WTC11 (cell line): Measurements from ENCODE around the gene GGACT. TPM values are rescaled to one million over a fixed set of nuclear protein-coding genes. Genes with fewer than 3 reads are reported as not detected.
A peak's percentile ranks its signal among the peaks of the same experiment; 100 is the strongest.

ENCODE experiments used
- ATAC-seq: fragments of 200-7000 bp; cut with Tn5 transposase; 2 replicates; pipeline ENCODE4 v1.10.0; 2021; ENCODE audit warnings: mild to moderate bottlenecking, moderate library complexity
- CTCF ChIA-PET: fragments of 300-600 bp; sonication (Branson Sonifier 250); formaldehyde crosslinking; loops from one replicate; lab custom pipeline; 2021; ENCODE audit warnings: antibody characterized with exemption; lab: Charles Lee
- POLR2A ChIA-PET: fragments of 350-600 bp; sonication (Branson Sonifier 250); formaldehyde crosslinking; loops from one replicate; lab custom pipeline; 2021; ENCODE audit warnings: antibody characterized with exemption; lab: Charles Lee
- DNase-seq: peaks from one replicate; pipeline ENCODE4 v3.0.0; 2021; ENCODE audit warnings: low spot score
- H3K27ac Mint-ChIP-seq: 2 replicates; pipeline ENCODE4 v1.8.0; 2021; ENCODE audit warnings: mixed read lengths
- H3K27me3 Mint-ChIP-seq: 2 replicates; pipeline ENCODE4 v1.8.0; 2021; ENCODE audit warnings: low read depth, mild to moderate bottlenecking, moderate library complexity, mixed read lengths
- H3K36me3 Mint-ChIP-seq: 2 replicates; pipeline ENCODE4 v1.8.0; 2021; ENCODE audit warnings: mixed read lengths
- H3K4me1 Mint-ChIP-seq: 2 replicates; pipeline ENCODE4 v1.8.0; 2022; ENCODE audit warnings: mixed read lengths
- H3K4me3 Mint-ChIP-seq: 2 replicates; pipeline ENCODE4 v1.8.0; 2021; ENCODE audit warnings: mild to moderate bottlenecking, moderate library complexity, mixed read lengths
- H3K9me3 Mint-ChIP-seq: 2 replicates; pipeline ENCODE4 v1.8.0; 2021; ENCODE audit warnings: mixed read lengths
- AR ChIP-seq: fragments of 250-450 bp; sonication (Bioruptor Pico); IDR thresholded peaks from 2 replicates; pipeline ENCODE4 v1.9.0; 2021; ENCODE audit warnings: mild to moderate bottlenecking
- CREB1 ChIP-seq: sonication (generic); formaldehyde crosslinking; IDR thresholded peaks from 2 replicates; pipeline ENCODE4 v1.8.0; 2023; ENCODE audit warnings: mild to moderate bottlenecking, missing genetic modification reagents
- E2F5 ChIP-seq: sonication (generic); formaldehyde crosslinking; IDR thresholded peaks from 2 replicates; pipeline ENCODE4 v1.8.1; 2022; ENCODE audit warnings: mild to moderate bottlenecking, moderate library complexity, missing genetic modification reagents
- ELF4 ChIP-seq: sonication (generic); formaldehyde crosslinking; IDR thresholded peaks from 2 replicates; pipeline ENCODE4 v1.8.1; 2022; ENCODE audit warnings: low read depth, mild to moderate bottlenecking, moderate library complexity, missing genetic modification reagents
- ERG ChIP-seq: fragments of 250-450 bp; sonication (Bioruptor Pico); IDR thresholded peaks from 2 replicates; pipeline ENCODE4 v1.8.0; 2021; ENCODE audit warnings: mild to moderate bottlenecking
- HMGA2 ChIP-seq: fragments of 250-450 bp; sonication (Bioruptor Pico); IDR thresholded peaks from 2 replicates; pipeline ENCODE4 v1.4.0; 2021; ENCODE audit warnings: mild to moderate bottlenecking, moderate library complexity
- IRF1 ChIP-seq: sonication (generic); formaldehyde crosslinking; IDR thresholded peaks from 2 replicates; pipeline ENCODE4 v1.8.0; 2023; ENCODE audit warnings: missing genetic modification reagents
- NFATC4 ChIP-seq: fragments of 250-450 bp; sonication (Bioruptor Pico); IDR thresholded peaks from 2 replicates; pipeline ENCODE4 v1.9.0; 2021; ENCODE audit warnings: mild to moderate bottlenecking
- RELA ChIP-seq: sonication (generic); formaldehyde crosslinking; IDR thresholded peaks from 2 replicates; pipeline ENCODE4 v1.8.1; 2022; ENCODE audit warnings: missing genetic modification reagents, mild to moderate bottlenecking, borderline replicate concordance
- SMAD4 ChIP-seq: sonication (generic); formaldehyde crosslinking; IDR thresholded peaks from 2 replicates; pipeline ENCODE4 v1.8.0; 2022; ENCODE audit warnings: mild to moderate bottlenecking, missing genetic modification reagents
- SOX15 ChIP-seq: fragments of 250-450 bp; sonication (Bioruptor Pico); IDR thresholded peaks from 2 replicates; pipeline ENCODE4 v1.9.0; 2021; ENCODE audit warnings: mild to moderate bottlenecking
- SP1 ChIP-seq: sonication (generic); formaldehyde crosslinking; conservative IDR thresholded peaks from 2 replicates; pipeline ENCODE4 v1.8.1; 2022; ENCODE audit warnings: missing genetic modification reagents
- STAT6 ChIP-seq: sonication (generic); formaldehyde crosslinking; conservative IDR thresholded peaks from 2 replicates; pipeline ENCODE4 v1.8.1; 2023; ENCODE audit warnings: mild to moderate bottlenecking, low read depth, missing genetic modification reagents, moderate library complexity
- ZBTB21 ChIP-seq: sonication (generic); formaldehyde crosslinking; IDR thresholded peaks from 2 replicates; pipeline ENCODE4 v1.8.1; 2023; ENCODE audit warnings: mild to moderate bottlenecking, missing genetic modification reagents, borderline replicate concordance
- ZNF121 ChIP-seq: sonication (generic); formaldehyde crosslinking; IDR thresholded peaks from 2 replicates; pipeline ENCODE4 v1.8.0; 2023; ENCODE audit warnings: missing genetic modification reagents
- ZNF396 ChIP-seq: fragments of 250-450 bp; sonication (Bioruptor Pico); IDR thresholded peaks from 2 replicates; pipeline ENCODE4 v1.8.0; 2021; ENCODE audit warnings: mild to moderate bottlenecking, moderate library complexity, borderline replicate concordance
- ZNF423 ChIP-seq: fragments of 250-450 bp; sonication (Bioruptor Pico); IDR thresholded peaks from 2 replicates; pipeline ENCODE4 v2.1.2; 2022; ENCODE audit warnings: mild to moderate bottlenecking, moderate library complexity
- ZNF532 ChIP-seq: fragments of 250-450 bp; sonication (Bioruptor Pico); IDR thresholded peaks from 2 replicates; pipeline ENCODE4 v1.9.0; 2021; ENCODE audit warnings: mild to moderate bottlenecking, borderline replicate concordance
- total RNA-seq: library from RNA; stranded (reverse); gene quantifications from 3 replicates; pipeline ENCODE4 v1.2.3, GENCODE V29; 2021

The GGACT gene
- total RNA-seq, 1 experiment from 2014 or later = 2.4 TPM

- CTCF ChIA-PET = interaction anchor here (1.2 to 1.7 kb wide), 6 partner anchors 16 to 1025 kb away, joined by 3 to 5 read pairs (median 4); no protein-coding TSS in a partner anchor
- DNase-seq = no peak
- ATAC-seq = peak; percentile 28; the same call in 1 of the 2 replicates
- Mint-ChIP-seq H3K4me1 (peaks cover 22% of the 10 kb centered on the region), H3K9me3 (peaks cover 15% of the 10 kb centered on the region), H3K27me3 (no peaks in the 10 kb centered on the region)
- TF ChIP-seq NFATC4 (CRISPR knock-in tag) = no peak
- no peak for TF ChIP-seq ELF4 (CRISPR knock-in tag)
- TF ChIP-seq, all 79 proteins: peak for 0
- POLR2A ChIA-PET = interaction anchor here (1.0 kb wide), 1 partner anchor 847 kb away, joined by 3 read pairs; no protein-coding TSS in a partner anchor
- Mint-ChIP-seq H3K4me3 (no peak overlapping the region), H3K36me3 (peaks cover 77% of the 10 kb centered on the region), H3K27ac (peak overlapping the region; percentile 65; the same call in 1 of the 2 replicates)
Observed at GRCh38 chr13:100625447-100625846, 36.9 kb upstream of the GGACT start.

- H3K4me3 Mint-ChIP-seq = no peak overlapping the region
- no peak for DNase-seq
- POLR2A ChIA-PET = no interaction called here
- CTCF ChIA-PET = no interaction called here
- H3K27ac Mint-ChIP-seq = no peak overlapping the region
- TF ChIP-seq ZNF121 (CRISPR knock-in tag) = no peak
- no peak for TF ChIP-seq E2F5 (CRISPR knock-in tag)
- no peak for TF ChIP-seq HMGA2 (CRISPR knock-in tag)
- H3K4me1 Mint-ChIP-seq = peaks cover 15% of the 10 kb centered on the region
- ATAC-seq = no peak
- H3K27me3 Mint-ChIP-seq = peaks cover 6% of the 10 kb centered on the region
- H3K9me3 Mint-ChIP-seq = peaks cover 50% of the 10 kb centered on the region
- H3K36me3 Mint-ChIP-seq = peaks cover 79% of the 10 kb centered on the region
Observed at GRCh38 chr13:100620792-100621191, 32.2 kb upstream of the GGACT start.

GRCh38 chr13:100619940-100620339, 31.4 kb upstream of the GGACT start:
- H3K4me1 Mint-ChIP-seq = peaks cover 6% of the 10 kb centered on the region
- CTCF ChIA-PET = no interaction called here
- H3K36me3 Mint-ChIP-seq = peaks cover 73% of the 10 kb centered on the region
- H3K27me3 Mint-ChIP-seq = peaks cover 6% of the 10 kb centered on the region
- POLR2A ChIA-PET = no interaction called here
- peak; percentile 26; the same call in 1 of the 2 replicates for ATAC-seq
- H3K27ac Mint-ChIP-seq = no peak overlapping the region
- peaks cover 53% of the 10 kb centered on the region for H3K9me3 Mint-ChIP-seq
- no peak overlapping the region for H3K4me3 Mint-ChIP-seq
- DNase-seq = no peak
- TF ChIP-seq SP1 (CRISPR knock-in tag) (no peak), CREB1 (no peak), ERG (no peak), SOX15 (no peak), ZBTB21 (CRISPR knock-in tag) (no peak), ZNF396 (no peak), E2F5 (CRISPR knock-in tag) (no peak), SMAD4 (no peak), ZNF532 (CRISPR knock-in tag) (no peak), AR (CRISPR knock-in tag) (no peak), ZNF423 (CRISPR knock-in tag) (no peak), RELA (CRISPR knock-in tag) (no peak), STAT6 (CRISPR knock-in tag) (no peak), IRF1 (CRISPR knock-in tag) (no peak)
